GM04504 (cell line): ENCODE results near the gene DPYSL4.
"Not testable (repeated sequence)": the region's sequence is repeated elsewhere in the genome, so short reads cannot be mapped to it uniquely, and the experiment has no call there.

Experiments
- DNase-seq: peaks from one replicate; pipeline ENCODE4 v3.0.0-alpha.2; 2012; ENCODE audit warnings: low read depth

The DPYSL4 gene

DNA sequence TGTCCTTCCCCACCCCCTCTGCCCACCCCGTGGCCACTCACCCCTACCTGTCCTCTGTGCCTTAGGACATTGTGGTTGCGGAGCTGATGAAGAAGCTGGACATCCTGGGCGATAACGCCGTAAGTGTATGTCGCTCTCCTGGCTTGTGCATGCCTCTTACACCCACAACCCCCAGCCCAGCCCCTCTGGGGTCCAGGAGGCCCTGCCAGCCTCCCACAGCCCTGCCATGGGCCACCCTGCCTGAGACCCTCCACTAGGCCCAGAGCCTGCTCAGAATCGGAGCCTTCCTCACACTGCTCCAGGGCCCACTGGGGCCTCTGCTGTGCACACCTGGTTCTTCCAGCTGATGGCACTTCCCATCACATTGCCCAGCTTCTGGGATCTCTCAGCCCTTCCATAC, 36.8 kb upstream of the DPYSL4 start:
- no peak for DNase-seq

DNA sequence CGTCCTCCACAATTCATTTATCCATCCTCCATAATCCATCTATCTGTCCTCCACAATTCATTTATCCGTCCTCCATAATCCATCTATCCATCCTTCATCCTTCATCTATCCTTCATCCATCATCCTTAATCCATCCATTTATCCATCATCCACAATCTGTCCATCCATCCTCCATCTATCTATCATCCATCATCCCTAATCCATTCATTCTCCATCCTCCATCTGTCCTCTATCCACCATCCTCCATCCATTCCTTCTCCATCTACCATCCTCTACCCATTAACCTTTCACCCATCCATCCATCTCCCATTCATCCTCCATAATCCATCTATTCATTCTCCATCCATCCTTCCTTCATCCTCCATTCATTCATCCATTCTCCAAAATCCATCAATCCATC, 36.0 kb upstream of the DPYSL4 start:
- no peak for DNase-seq

GRCh38 chr10:132151286-132151950, 35.3 kb upstream of the DPYSL4 start:
- DNase-seq = no peak

DNA sequence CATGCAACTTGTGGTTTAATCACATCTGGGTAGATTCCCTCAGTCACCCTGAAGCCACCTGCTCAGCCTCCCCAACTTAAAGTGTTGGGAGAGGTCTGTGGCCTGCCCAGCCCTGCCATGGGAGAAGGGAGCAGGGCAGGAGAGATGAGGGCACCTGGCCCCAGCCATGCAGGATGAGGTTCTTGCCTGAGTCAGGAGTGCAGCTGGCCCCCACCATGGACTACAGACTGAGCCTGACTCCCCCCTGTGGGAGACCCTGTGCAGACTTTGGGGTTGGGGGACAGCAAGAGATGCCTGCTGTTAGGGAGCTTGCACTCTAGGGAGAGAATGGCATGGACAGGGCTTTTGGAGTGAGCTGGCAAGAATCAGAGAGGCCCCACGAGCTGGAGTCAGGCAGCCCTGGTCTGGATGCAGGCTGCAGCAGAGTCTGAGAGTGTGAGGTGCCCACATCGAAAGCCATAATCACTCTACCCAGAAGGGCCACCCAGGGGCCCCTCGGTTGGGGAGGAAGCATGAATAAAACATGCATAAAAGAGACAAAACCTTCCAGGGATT, 34.7 kb upstream of the DPYSL4 start:
- DNase-seq = no peak

GRCh38 chr10:132152896-132153580, 33.7 kb upstream of the DPYSL4 start:
- DNase-seq = no peak

- no peak for DNase-seq
These were observed 33.0 kb upstream of the DPYSL4 start for GRCh38 chr10:132153616-132154217.

GRCh38 chr10:132154440-132154839, 32.3 kb upstream of the DPYSL4 start:
- DNase-seq = no peak

DNA sequence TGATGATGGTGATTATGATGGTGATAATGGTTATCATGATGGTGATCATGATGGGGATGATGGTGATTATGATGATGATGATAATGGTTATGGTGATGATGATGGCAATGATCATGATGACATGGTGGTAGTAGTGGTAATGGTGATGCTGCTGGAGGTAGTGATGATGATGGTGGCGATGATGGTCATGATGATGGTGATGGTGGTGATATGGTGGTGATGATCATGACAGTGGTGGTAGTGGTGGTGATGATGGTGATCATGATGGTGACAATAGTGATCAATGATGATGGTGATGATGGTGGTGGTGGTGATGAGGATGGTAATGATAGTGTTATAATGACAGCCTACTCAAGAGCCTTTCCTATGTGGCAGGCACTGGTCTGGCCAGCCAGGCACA, 31.8 kb upstream of the DPYSL4 start:
- DNase-seq = no peak

DNA sequence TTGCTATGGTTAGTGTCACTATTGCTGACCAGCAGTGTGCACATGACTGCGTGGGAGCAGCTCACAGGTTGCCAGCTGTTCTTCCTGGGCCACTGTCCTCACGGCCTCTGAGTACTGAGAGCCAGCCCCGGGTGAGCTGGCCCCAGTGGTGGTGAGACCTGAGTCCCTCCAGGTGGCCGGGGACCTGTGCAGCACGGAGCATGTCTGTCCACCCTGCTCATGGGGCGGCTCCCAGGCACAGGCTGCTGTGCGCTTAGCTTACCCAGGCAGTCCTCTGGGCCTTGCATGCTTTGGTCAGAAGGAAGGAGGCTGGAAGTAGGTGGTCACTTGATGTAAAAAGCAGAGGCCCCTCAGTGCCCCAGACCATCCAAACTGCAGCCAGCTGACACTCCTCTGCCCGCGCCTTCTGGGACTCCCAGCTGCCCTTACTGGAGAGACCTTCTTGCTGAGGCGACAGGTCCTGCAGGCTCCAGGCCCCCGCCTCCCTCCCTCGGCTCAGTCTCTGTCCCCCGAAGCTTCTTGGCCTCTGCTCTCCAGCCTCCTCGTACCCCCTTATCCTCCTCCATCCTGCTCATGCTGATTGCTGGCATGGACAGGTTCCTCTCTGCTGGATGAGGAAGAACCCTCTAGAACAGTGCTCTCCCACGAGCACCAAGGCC, 30.9 kb upstream of the DPYSL4 start:
- DNase-seq = no peak

- DNase-seq = no peak
These were observed 30.4 kb upstream of the DPYSL4 start for GRCh38 chr10:132156382-132156781.

DNA sequence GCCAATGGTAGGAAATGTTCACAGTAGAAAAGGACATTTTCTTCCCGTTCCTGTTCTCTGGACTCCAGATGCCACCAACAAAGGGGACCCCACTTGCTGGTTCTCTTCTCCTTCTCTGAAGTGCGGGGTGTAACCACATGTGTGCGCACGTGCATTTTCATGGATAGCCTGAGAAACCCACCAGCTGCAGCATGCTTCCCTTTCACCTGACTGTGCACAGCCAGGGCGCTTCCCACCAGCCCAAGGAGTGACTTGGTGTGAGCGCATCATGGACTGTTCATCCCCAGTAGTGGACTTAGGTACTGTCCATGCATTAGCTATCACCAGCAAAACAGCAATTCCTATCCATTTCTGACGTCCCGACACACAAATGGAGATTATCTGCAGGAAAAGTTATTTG, 29.6 kb upstream of the DPYSL4 start:
- no peak for DNase-seq

GRCh38 chr10:132158122-132158741, 28.5 kb upstream of the DPYSL4 start:
- no peak for DNase-seq

GRCh38 chr10:132158823-132159222, 27.9 kb upstream of the DPYSL4 start:
- no peak for DNase-seq

DNA sequence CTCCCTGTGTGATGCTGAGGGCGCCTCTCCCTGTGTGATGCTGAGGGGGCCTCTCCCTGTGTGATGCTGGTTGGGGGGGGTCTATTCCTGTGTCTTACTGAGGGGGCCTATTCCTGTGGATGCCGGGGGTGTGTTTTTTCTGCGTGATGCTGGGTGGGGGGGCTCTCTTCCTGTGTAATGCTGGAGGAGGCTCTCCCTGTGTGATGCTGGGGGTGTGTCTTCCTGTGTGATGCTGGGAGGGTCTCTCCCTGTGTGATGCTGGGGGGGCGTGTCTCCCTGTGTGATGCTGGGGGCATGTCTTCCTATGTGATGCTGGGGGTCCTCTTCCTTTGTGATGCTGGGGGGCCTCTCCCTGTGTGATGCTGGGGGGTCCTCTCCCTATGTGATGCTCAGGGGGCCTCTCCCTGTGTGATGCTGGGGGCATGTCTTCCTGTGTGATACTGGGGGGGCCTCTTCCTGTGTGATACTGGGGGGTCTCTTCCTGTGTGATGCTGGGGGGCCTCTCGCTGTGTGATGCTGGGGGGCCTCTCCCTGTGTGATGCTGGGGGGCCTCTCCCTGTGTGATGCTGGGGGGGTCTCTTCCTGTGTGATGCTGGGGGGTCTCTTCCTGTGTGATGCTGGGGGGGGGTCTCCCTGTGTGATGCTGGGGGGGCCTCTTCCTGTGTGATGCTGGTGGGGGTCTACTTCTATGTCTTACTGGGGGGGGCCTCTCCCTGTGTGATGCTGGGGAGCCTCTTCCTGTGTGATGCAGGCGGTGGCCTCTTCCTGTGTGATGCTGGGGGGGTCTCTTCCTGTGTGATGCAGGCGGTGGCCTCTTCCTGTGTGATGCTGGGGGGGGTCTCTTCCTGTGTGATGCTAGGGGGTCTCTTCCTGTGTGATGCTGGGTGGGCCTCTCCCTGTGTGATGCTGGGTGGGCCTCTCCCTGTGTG, 27.2 kb upstream of the DPYSL4 start:
- not testable (repeated sequence) for DNase-seq

- DNase-seq = not testable (repeated sequence)
These were observed 26.5 kb upstream of the DPYSL4 start for GRCh38 chr10:132160231-132160630.

- not testable (repeated sequence) for DNase-seq
These were observed 25.7 kb upstream of the DPYSL4 start for GRCh38 chr10:132160834-132161622.

GRCh38 chr10:132162021-132162531, 24.7 kb upstream of the DPYSL4 start:
- DNase-seq = no peak

DNA sequence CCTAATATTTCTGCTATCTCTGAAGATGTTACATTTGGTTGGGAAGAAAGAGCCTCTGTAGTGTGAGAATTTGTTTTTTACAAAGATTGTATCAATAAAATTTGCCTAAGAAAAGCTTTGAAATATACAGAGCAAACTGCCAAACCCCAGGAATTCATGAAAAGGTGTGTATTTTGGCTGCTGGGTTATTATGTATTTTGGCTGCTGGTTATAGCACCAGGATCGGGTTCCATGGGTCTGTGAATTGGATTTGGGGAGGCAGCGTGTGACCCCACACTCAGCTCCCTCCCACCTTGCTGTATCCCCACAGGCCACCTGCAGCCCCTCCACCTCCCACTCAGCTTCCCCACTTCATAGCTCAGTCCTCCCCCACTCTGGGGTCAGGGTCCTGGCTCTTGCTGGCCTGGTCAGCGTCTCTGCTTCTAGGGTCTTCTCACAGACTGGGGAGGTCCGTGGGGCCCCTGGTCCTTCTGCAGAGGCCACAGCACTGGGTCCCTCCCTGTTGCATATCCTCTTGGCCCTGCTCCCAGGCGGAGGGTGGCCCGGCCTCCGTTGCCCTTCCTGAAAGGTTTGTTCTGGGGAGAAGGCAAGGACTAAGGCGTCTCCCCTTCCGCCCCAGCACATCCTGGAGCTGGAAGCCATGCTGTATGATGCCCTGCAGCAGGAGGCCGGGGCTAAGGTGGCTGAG, 24.0 kb upstream of the DPYSL4 start:
- no peak for DNase-seq

DNA sequence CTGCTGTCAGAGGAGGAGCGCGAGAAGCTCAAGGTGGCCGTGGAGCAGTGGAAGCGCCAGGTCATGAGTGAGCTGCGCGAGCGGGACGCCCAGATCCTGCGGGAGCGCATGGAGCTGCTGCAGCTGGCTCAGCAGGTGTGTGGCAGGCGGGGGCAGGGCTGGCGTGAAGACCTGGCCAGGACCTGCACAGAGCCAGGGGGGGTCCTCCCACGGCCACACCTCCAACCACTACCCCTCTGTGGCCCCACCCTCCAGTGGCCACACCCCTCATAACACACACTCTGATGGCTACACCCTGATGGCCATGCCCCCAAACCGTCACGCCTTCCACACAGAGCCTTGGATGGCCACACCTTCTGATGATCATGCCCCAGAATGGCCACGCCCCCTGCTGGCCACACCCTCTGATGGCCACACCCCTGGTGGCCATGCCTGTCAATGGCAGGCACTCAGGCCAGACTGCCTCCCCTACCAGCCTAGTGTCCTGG, 23.4 kb upstream of the DPYSL4 start:
- DNase-seq = no peak
